Subcutaneous abdominal adipose tissue (tissue), 5 donors: Measurements from ENCODE around the gene PCSK6.

ENCODE experiments used
- H3K27ac ChIP-seq: one replicate; pipeline ENCODE4 v1.7.0; 2013; ENCODE audit warnings: low read depth, mild to moderate bottlenecking, inconsistent platforms, low read length, moderate library complexity
- H3K27me3 ChIP-seq, 5 donors: one replicate each; pipeline ENCODE4 v1.7.0; 2013; ENCODE audit warnings: low read length in 5 of 5, inconsistent platforms in 1 of 5; ENCODE audit not compliant: control insufficient read depth in 5 of 5, insufficient read depth in 4 of 5
- H3K36me3 ChIP-seq, 5 donors: one replicate each; pipeline ENCODE4 v1.7.0; 2013; ENCODE audit warnings: low read length in 5 of 5; ENCODE audit not compliant: control insufficient read depth in 5 of 5, insufficient read depth in 5 of 5
- H3K4me1 ChIP-seq, 5 donors: one replicate each; pipeline ENCODE4 v1.7.0; 2013; ENCODE audit warnings: low read length in 5 of 5, mild to moderate bottlenecking in 3 of 5, moderate library complexity in 1 of 5; ENCODE audit not compliant: control insufficient read depth in 5 of 5, insufficient read depth in 5 of 5
- H3K4me3 ChIP-seq, 5 donors: one replicate each; pipeline ENCODE4 v1.7.0; 2013; ENCODE audit warnings: low read length in 5 of 5, low read depth in 1 of 5
- H3K9ac ChIP-seq, 5 donors: one replicate each; pipeline ENCODE4 v1.7.0; 2013; ENCODE audit warnings: low read length in 5 of 5, mild to moderate bottlenecking in 4 of 5, moderate library complexity in 3 of 5
- H3K9me3 ChIP-seq, 5 donors: one replicate each; pipeline ENCODE4 v1.7.0; 2013; ENCODE audit warnings: low read length in 5 of 5; ENCODE audit not compliant: control insufficient read depth in 5 of 5
- donor health status: healthy.
- donor health status: healthy.
- donor health status: healthy.
- donor health status: healthy.
- donor health status: healthy.

The PCSK6 gene

DNA sequence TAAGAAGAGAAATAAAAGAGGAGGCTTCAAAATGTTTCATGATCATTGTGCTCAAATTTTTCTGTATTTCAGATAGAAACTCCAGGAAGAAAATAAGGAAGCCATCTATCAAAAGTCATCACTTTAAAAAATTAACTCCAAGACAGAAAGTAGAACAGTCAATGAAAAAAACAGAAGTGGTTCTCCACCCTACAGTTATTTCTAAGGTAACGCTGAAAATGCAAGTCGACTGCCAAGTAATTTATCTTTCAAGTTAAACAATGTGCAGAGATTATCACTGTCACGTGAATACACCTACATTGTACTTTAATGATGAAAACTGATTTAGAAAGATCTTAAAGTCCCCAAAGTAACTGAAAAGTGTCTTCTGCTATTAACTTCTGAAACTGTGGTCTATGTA is 115.9 kb downstream of the PCSK6 start:
- Histone ChIP-seq H3K4me1 (peaks cover 0 to 12% (median 12%) of the 10 kb centered on the region in 5 donors), H3K4me3 (no peak overlapping the region), H3K27me3 (peaks cover 0 to 12% (median 0%) of the 10 kb centered on the region in 5 donors), H3K27ac (no peak overlapping the region), H3K9ac (no peak overlapping the region), H3K9me3 (no peaks in the 10 kb centered on the region), H3K36me3 (no peaks in the 10 kb centered on the region)

- H3K27ac ChIP-seq, result no peak overlapping the region
- H3K9ac ChIP-seq, result no peak overlapping the region
- peaks cover 0 to 12% (median 12%) of the 10 kb centered on the region in 5 donors for H3K4me1 ChIP-seq
- H3K4me3 ChIP-seq, result no peak overlapping the region
- H3K9me3 ChIP-seq, result no peaks in the 10 kb centered on the region
- H3K27me3 ChIP-seq, result peaks cover 0 to 12% (median 0%) of the 10 kb centered on the region in 5 donors
- H3K36me3 ChIP-seq, result no peaks in the 10 kb centered on the region
Measured at GRCh38 chr15:101372960-101373525, 116.5 kb downstream of the PCSK6 start.

DNA sequence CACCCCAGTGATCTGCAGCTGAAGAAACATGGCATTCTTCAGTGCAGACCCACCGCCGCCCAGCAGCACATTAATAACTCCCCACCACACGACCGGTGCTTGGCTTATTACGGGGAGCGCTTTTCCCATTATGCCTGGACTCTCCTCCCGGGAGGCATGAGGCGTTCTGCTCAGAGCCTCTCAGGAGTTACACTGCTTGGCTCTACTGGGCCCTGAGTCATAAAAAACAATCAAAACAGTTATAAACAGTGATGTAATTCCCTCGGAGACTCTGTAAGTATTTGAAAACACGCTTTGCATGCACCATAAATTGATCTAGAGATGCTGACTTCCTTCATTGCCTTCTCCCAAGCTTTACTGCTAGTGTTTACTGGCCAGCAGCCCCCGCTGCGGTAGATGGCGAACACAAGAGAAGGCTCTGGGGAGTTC is 117.3 kb downstream of the PCSK6 start:
- H3K27ac ChIP-seq, result no peak overlapping the region
- no peaks in the 10 kb centered on the region for H3K9me3 ChIP-seq
- peaks cover 0 to 12% (median 0%) of the 10 kb centered on the region in 5 donors for H3K27me3 ChIP-seq
- H3K9ac ChIP-seq, result no peak overlapping the region
- H3K36me3 ChIP-seq, result no peaks in the 10 kb centered on the region
- H3K4me3 ChIP-seq, result peak overlapping the region in 2 of 5 donors; percentile 37 to 49
- H3K4me1 ChIP-seq, result peaks cover 0 to 12% (median 12%) of the 10 kb centered on the region in 5 donors

DNA sequence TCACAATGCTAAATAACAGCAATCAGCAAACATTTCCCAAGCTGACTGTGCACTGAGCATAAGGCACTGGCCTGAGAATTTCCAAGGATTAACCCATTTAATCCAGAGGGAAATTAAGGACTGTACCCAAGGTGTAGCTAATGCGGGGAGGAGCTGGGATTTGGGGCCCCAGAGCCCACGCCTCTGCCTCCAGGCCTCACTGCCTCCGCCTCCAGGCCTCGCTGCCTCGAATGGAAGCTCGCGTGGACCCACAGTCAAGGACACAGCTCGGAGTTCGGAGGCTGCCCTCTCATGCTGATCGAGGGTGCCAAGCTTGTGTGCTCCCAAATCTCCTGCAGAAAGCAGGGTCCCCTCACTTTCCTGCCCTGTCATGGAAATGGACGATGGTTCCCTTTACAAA is 118.0 kb downstream of the PCSK6 start:
- H3K4me3 ChIP-seq, result no peak overlapping the region
- H3K27me3 ChIP-seq, result peaks cover 0 to 12% (median 0%) of the 10 kb centered on the region in 5 donors
- H3K9ac ChIP-seq, result no peak overlapping the region
- no peaks in the 10 kb centered on the region for H3K9me3 ChIP-seq
- H3K4me1 ChIP-seq, result peaks cover 0 to 12% (median 12%) of the 10 kb centered on the region in 5 donors
- no peaks in the 10 kb centered on the region for H3K36me3 ChIP-seq
- H3K27ac ChIP-seq, result no peak overlapping the region

DNA sequence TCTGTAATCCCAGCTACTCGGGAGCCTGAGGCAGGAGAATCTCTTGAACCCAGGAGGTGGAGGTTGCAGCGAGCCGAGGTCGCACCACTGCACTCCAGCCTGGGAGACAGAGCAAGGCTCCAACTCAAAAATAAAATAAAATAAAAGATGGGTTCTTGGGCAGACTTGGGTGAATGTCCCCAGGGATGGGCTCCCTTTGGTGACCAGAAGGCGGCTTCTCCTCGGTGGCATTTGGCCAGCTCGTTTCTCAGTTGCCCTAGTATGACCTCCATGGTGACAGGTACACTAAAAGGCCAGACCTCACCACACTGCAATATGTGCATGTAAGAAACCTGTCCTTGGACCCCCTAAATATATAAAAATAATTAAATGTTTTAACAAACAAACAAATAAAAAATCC is 118.4 kb downstream of the PCSK6 start:
- Histone ChIP-seq H3K27me3 (peaks cover 0 to 12% (median 0%) of the 10 kb centered on the region in 5 donors), H3K9ac (no peak overlapping the region), H3K36me3 (no peaks in the 10 kb centered on the region), H3K4me1 (peaks cover 0 to 12% (median 12%) of the 10 kb centered on the region in 5 donors), H3K9me3 (no peaks in the 10 kb centered on the region), H3K27ac (no peak overlapping the region), H3K4me3 (no peak overlapping the region)

GRCh38 chr15:101370330-101371024 is 119.0 kb downstream of the PCSK6 start:
- Histone ChIP-seq H3K9ac (no peak overlapping the region), H3K27ac (no peak overlapping the region), H3K36me3 (no peaks in the 10 kb centered on the region), H3K9me3 (no peaks in the 10 kb centered on the region), H3K4me1 (peaks cover 0 to 12% (median 12%) of the 10 kb centered on the region in 5 donors), H3K27me3 (peaks cover 0 to 12% (median 0%) of the 10 kb centered on the region in 5 donors), H3K4me3 (no peak overlapping the region)

- peaks cover 0 to 12% (median 12%) of the 10 kb centered on the region in 5 donors for H3K4me1 ChIP-seq
- H3K36me3 ChIP-seq, result no peaks in the 10 kb centered on the region
- H3K27me3 ChIP-seq, result peaks cover 0 to 12% (median 0%) of the 10 kb centered on the region in 5 donors
- peaks cover 0 to 3% (median 0%) of the 10 kb centered on the region in 5 donors for H3K9me3 ChIP-seq
- no peak overlapping the region for H3K4me3 ChIP-seq
- H3K27ac ChIP-seq, result no peak overlapping the region
- H3K9ac ChIP-seq, result no peak overlapping the region
Measured at GRCh38 chr15:101369676-101370075, 119.8 kb downstream of the PCSK6 start.

DNA sequence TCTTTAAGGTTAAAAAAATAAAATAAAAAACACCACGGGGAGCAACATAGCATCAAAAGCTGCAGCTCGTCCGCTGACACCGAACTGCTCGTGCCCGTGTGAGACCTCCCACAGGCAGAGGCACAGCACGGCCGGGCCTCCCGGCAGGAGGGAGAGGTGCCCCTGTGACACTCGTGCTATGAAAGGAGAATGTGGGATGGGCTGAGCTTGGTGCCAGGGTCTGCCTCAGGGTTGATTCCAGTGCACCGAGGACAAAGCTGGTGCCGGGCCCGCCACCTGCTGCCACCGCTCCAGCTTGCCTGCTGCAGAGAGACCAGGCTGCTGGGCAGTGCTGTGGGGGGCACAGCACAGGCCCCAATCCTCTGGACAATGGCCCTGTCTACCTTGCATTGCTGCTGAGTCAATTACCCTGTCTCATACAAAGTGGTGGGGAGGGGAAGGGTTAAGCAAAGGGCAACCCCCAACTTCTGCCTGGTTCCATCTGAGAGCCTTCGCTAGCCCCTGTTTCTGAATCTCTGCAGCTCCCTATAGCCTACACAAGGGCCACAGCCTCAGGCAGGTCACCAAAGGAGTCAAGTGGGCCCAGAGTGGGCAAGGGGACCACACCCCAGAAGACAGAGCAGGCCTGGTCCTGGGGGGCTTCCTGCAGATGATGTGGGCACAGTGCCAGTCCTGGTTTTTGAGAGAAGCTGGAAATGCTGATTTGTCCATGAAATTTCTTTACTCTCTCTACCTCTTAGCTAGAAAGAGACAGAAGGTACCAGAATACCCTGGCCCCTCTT is 120.5 kb downstream of the PCSK6 start:
- Histone ChIP-seq H3K27ac (no peak overlapping the region), H3K9ac (no peak overlapping the region), H3K27me3 (peaks cover 0 to 9% (median 0%) of the 10 kb centered on the region in 5 donors), H3K4me1 (peaks cover 0 to 12% (median 12%) of the 10 kb centered on the region in 5 donors), H3K4me3 (no peak overlapping the region), H3K36me3 (no peaks in the 10 kb centered on the region), H3K9me3 (peaks cover 0 to 6% (median 0%) of the 10 kb centered on the region in 5 donors)

DNA sequence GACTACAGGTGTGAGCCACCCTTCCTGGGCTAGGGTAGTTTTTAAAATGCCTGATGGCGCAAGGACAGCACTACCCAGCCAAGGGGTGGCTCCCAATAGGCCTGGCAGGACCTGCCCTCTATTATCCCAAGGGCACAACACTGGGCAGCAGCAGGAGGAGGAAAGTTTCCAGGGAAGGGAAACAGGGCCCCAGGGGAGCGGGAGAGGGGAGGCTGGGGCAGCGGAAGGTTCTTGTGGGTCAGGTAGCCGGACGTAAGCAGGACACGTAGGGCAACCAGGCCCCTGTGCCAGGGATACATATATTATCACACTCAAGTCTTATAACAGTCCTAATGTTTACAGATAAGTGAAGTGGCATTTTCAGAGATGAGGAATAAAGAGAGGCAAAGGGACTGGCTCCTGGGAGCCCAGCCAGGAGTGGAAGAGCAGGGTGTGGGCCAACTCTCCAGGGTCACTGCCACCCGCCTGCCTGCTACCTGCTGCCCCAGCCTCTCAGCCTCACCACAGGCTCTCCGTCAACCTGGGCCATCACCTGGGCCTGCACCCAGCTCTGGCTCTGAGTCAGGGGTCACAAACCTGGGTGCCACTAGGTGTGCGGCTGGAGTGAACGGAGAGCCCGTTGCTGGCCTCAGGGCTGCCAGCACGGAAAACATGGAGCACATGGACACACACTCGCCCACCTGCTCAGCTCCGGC is 121.3 kb downstream of the PCSK6 start:
- Histone ChIP-seq H3K4me1 (peaks cover 0 to 12% (median 12%) of the 10 kb centered on the region in 5 donors), H3K9ac (no peak overlapping the region), H3K27ac (no peak overlapping the region), H3K4me3 (no peak overlapping the region), H3K27me3 (peaks cover 0 to 9% (median 0%) of the 10 kb centered on the region in 5 donors), H3K9me3 (peaks cover 0 to 6% (median 0%) of the 10 kb centered on the region in 5 donors), H3K36me3 (no peaks in the 10 kb centered on the region)
